Central memory CD8-positive, alpha-beta T cell (primary cell): ENCODE data around the gene ZC4H2.
"Not testable (repeated sequence)": the region's sequence is repeated elsewhere in the genome, so short reads cannot be mapped to it uniquely, and the experiment has no call there.

ENCODE experiments used
- ATAC-seq: fragments of 150-1000 bp; cut with Tn5 transposase; replicated peaks from 2 replicates; pipeline ENCODE4 v1.10.0; 2022; ENCODE audit warnings: mild to moderate bottlenecking, moderate FRiP score, moderate number of reproducible peaks; ENCODE audit not compliant: poor library complexity, severe bottlenecking; ENCODE audit errors: extremely low read depth
- DNase-seq, 2 donors: peaks; one replicate each; pipeline ENCODE4 v3.0.0; 2021; ENCODE audit warnings: low spot score in 2 of 2
- H3K27ac Mint-ChIP-seq: one replicate; pipeline ENCODE4 v1.8.0; 2022; ENCODE audit warnings: low read depth, mild to moderate bottlenecking, moderate library complexity, mixed read lengths
- H3K27me3 Mint-ChIP-seq: one replicate; pipeline ENCODE4 v1.8.0; 2022; ENCODE audit warnings: mixed read lengths
- H3K36me3 Mint-ChIP-seq: one replicate; pipeline ENCODE4 v1.8.0; 2022; ENCODE audit warnings: mild to moderate bottlenecking, moderate library complexity, mixed read lengths; ENCODE audit not compliant: insufficient read depth
- H3K4me1 Mint-ChIP-seq: one replicate; pipeline ENCODE4 v1.8.0; 2022; ENCODE audit warnings: mixed read lengths
- H3K4me3 Mint-ChIP-seq: one replicate; pipeline ENCODE4 v1.8.0; 2022; ENCODE audit warnings: mild to moderate bottlenecking, moderate library complexity, mixed read lengths
- H3K9me3 Mint-ChIP-seq: one replicate; pipeline ENCODE4 v1.8.0; 2022; ENCODE audit warnings: mixed read lengths

The ZC4H2 gene

GRCh38 chrX:64975989-64976672, at the start of gene ZC4H2:
ZC4H2 (minus strand) TSS chrX:64976450; CDS start chrX:64976377, 73 bp downstream.
- peak; percentile 91 for ATAC-seq
- Mint-ChIP-seq H3K36me3 (peaks cover 2% of the 10 kb centered on the region), H3K4me1 (peaks cover 29% of the 10 kb centered on the region), H3K9me3 (no peaks in the 10 kb centered on the region), H3K27me3 (no peaks in the 10 kb centered on the region), H3K27ac (peak within 1 kb of the TSS; percentile 80), H3K4me3 (peak within 1 kb of the TSS; percentile 93)
- DNase-seq, result peak; percentile 17 to 32

DNA sequence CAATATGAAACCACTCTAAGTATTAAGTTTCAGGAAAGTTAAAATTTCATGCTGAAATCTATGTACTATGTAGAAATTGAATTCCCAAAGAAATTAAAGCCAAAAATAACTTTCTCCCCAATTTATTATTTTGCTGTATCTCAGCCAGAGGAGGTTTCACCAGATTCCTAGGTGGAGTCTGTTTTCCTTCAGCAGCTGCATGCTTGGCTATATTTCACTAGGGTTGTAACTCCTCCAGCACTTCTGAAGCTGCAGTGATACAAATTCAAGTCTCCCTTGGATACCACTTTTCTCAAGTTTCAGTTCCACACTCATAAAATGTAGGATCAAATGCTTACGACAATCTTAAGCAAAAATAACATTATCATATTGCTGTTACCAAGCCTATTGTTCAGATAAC, 41.2 kb upstream of the ZC4H2 start:
- DNase-seq (no peak), ATAC-seq (no peak)
- Mint-ChIP-seq H3K9me3 (no peaks in the 10 kb centered on the region), H3K27me3 (no peaks in the 10 kb centered on the region), H3K36me3 (no peaks in the 10 kb centered on the region), H3K4me3 (no peak overlapping the region), H3K4me1 (peaks cover 9% of the 10 kb centered on the region), H3K27ac (no peak overlapping the region)

DNA sequence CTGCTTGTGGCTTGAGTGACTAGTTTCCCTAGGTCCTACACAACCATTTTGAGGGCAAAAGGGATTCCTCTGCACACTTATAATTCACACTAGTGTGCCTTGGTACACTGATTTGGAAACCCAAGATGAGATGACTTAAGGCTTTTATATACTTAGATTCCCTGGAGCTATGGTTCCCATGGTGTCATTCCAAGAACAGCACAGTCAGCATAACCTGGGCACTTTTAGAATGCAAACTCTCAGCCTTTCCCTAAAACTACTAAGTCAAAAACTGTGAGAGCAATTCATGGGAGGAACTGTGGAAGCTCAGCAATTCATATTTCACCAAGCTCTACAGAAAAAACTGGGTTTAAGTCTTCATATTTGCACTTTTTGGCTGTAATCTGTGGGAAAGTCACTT, 38.0 kb upstream of the ZC4H2 start:
- peaks cover 4% of the 10 kb centered on the region for H3K4me1 Mint-ChIP-seq
- H3K9me3 Mint-ChIP-seq, result no peaks in the 10 kb centered on the region
- no peaks in the 10 kb centered on the region for H3K36me3 Mint-ChIP-seq
- ATAC-seq (no peak), DNase-seq (no peak)
- H3K27me3 Mint-ChIP-seq, result no peaks in the 10 kb centered on the region
- no peak overlapping the region for H3K4me3 Mint-ChIP-seq
- no peak overlapping the region for H3K27ac Mint-ChIP-seq

GRCh38 chrX:65009459-65009858, 33.2 kb upstream of the ZC4H2 start:
- ATAC-seq (no peak), DNase-seq (no peak)
- H3K4me3 Mint-ChIP-seq, result no peak overlapping the region
- H3K27me3 Mint-ChIP-seq, result no peaks in the 10 kb centered on the region
- H3K36me3 Mint-ChIP-seq, result no peaks in the 10 kb centered on the region
- no peak overlapping the region for H3K27ac Mint-ChIP-seq
- H3K9me3 Mint-ChIP-seq, result peaks cover 4% of the 10 kb centered on the region
- no peaks in the 10 kb centered on the region for H3K4me1 Mint-ChIP-seq

DNA sequence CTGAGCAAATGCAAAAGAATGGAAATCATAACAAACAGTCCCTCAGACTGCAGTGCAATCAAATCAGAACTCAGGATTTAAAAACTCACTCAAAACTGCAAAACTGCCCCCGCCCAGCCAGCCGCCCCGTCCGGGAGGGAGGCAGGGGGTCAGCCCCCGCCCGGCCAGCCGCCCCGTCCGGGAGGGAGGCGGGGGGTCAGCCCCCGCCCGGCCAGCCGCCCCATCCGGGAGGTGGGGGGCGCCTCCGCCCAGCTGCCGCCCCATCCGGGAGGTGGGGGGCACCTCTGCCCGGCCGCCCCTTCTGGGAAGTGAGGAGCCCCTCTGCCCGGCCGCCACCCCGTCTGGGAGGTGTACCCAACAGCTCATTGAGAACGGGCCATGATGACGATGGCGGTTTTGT, 26.0 kb upstream of the ZC4H2 start:
- DNase-seq, H3K27me3 Mint-ChIP-seq, ATAC-seq, H3K4me1 Mint-ChIP-seq, H3K27ac Mint-ChIP-seq, H3K4me3 Mint-ChIP-seq, H3K36me3 Mint-ChIP-seq: not testable (repeated sequence)
- peaks cover 11% of the 10 kb centered on the region for H3K9me3 Mint-ChIP-seq

- H3K36me3 Mint-ChIP-seq, result no peaks in the 10 kb centered on the region
- no peak overlapping the region for H3K4me3 Mint-ChIP-seq
- ATAC-seq, result no peak
- peaks cover 7% of the 10 kb centered on the region for H3K9me3 Mint-ChIP-seq
- DNase-seq, result no peak
- H3K27ac Mint-ChIP-seq, result no peak overlapping the region
- no peaks in the 10 kb centered on the region for H3K4me1 Mint-ChIP-seq
- no peaks in the 10 kb centered on the region for H3K27me3 Mint-ChIP-seq
These were observed 20.6 kb upstream of the ZC4H2 start for GRCh38 chrX:64996805-64997204.

GRCh38 chrX:64994131-64994798, 18.0 kb upstream of the ZC4H2 start:
- no peak for DNase-seq
- Mint-ChIP-seq H3K27me3 (no peaks in the 10 kb centered on the region), H3K9me3 (no peaks in the 10 kb centered on the region), H3K27ac (no peak overlapping the region), H3K4me1 (no peaks in the 10 kb centered on the region), H3K4me3 (no peak overlapping the region), H3K36me3 (no peaks in the 10 kb centered on the region)
- ATAC-seq, result no peak

- no peak overlapping the region for H3K4me3 Mint-ChIP-seq
- no peaks in the 10 kb centered on the region for H3K27me3 Mint-ChIP-seq
- H3K27ac Mint-ChIP-seq, result peak overlapping the region; percentile 80
- peaks cover 20% of the 10 kb centered on the region for H3K4me1 Mint-ChIP-seq
- DNase-seq, result no peak
- no peaks in the 10 kb centered on the region for H3K9me3 Mint-ChIP-seq
- no peak for ATAC-seq
- peaks cover 2% of the 10 kb centered on the region for H3K36me3 Mint-ChIP-seq
These were observed 1.6 kb upstream of the ZC4H2 start for GRCh38 chrX:64977830-64978229.

DNA sequence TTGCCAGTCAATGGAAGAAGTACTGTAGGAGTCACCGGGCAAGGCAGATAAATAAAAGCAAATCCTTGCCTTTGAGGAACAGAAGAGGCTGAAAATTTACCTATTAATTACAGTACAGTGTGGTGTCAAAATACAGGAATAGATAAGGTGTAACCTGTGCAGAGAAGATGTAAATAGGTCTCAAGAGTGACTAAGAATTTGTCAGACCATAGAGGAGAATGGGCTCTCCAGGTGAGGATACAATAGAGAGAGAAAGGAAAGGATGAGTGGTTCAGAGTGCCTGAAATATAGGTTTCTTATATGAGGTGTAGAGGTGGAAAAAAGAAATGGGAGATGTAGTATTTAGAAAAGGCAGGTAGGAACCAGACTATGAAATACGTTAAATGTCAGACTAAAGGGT, 801 bp upstream of the ZC4H2 start:
- Mint-ChIP-seq H3K4me1 (peaks cover 20% of the 10 kb centered on the region), H3K9me3 (no peaks in the 10 kb centered on the region), H3K27ac (peak overlapping the region; percentile 80), H3K27me3 (no peaks in the 10 kb centered on the region), H3K4me3 (peak overlapping the region; percentile 93), H3K36me3 (peaks cover 2% of the 10 kb centered on the region)
- no peak for DNase-seq
- ATAC-seq, result no peak

- H3K4me3 Mint-ChIP-seq, result peak overlapping the region; percentile 93
- no peaks in the 10 kb centered on the region for H3K27me3 Mint-ChIP-seq
- no peak for DNase-seq
- no peaks in the 10 kb centered on the region for H3K9me3 Mint-ChIP-seq
- H3K4me1 Mint-ChIP-seq, result peaks cover 24% of the 10 kb centered on the region
- peak overlapping the region; percentile 80 for H3K27ac Mint-ChIP-seq
- no peak for ATAC-seq
- H3K36me3 Mint-ChIP-seq, result peaks cover 2% of the 10 kb centered on the region
These were observed 407 bp upstream of the ZC4H2 start for GRCh38 chrX:64976673-64977040.

DNA sequence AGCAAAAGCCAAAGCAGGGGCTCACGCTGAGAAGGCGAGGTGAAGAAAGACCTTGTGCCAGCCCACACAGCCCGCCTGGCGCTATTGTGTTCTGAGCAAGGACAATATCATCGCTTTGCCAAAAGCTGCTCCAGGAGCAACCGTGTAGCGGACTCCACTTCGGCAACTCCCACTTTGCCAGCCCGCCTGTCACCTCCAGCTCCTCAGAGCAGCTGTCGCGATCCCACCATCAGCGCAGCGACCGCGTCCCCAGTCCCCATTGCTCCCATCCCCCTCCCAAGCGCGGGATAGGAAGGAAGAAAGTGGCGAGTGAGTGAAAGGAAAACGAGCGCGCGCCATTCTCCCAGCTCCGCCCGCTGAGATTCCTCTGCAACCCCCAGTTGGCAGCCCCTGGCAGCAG, 759 bp downstream of the ZC4H2 start:
- H3K4me3 Mint-ChIP-seq, result peak overlapping the region; percentile 93
- H3K36me3 Mint-ChIP-seq, result peaks cover 2% of the 10 kb centered on the region
- H3K4me1 Mint-ChIP-seq, result peaks cover 30% of the 10 kb centered on the region
- no peaks in the 10 kb centered on the region for H3K9me3 Mint-ChIP-seq
- H3K27ac Mint-ChIP-seq, result peak overlapping the region; percentile 80
- ATAC-seq, result peak; percentile 21
- H3K27me3 Mint-ChIP-seq, result no peaks in the 10 kb centered on the region
- no peak for DNase-seq

- Mint-ChIP-seq H3K27ac (no peak overlapping the region), H3K4me1 (no peaks in the 10 kb centered on the region), H3K9me3 (peaks cover 6% of the 10 kb centered on the region), H3K36me3 (no peaks in the 10 kb centered on the region), H3K4me3 (no peak overlapping the region), H3K27me3 (no peaks in the 10 kb centered on the region)
- ATAC-seq (no peak), DNase-seq (no peak)
These were observed 50.8 kb downstream of the ZC4H2 start for GRCh38 chrX:64925480-64925879.

DNA sequence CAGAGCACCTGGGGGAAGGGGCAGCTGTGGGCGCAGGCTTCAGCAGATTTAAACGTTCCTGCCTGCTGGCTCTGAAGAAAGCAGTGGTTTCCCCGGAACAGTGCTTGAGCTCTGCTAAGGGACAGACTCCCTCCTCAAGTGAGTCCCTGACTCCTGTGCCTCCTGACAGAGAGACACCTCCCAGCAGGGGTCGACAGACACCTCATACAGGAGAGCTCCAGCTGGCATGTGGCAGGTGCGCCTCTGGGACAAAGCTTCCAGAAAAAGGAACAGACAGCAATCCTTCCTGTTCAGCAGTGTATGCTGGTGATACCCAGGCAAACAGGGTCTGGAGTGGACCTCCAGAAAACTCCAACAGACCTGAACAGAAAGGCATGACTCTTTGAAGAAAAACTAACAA, 68.1 kb downstream of the ZC4H2 start:
- no peak for DNase-seq
- ATAC-seq, result no peak
- Mint-ChIP-seq H3K27ac (no peak overlapping the region), H3K9me3 (peaks cover 20% of the 10 kb centered on the region), H3K36me3 (no peaks in the 10 kb centered on the region), H3K27me3 (no peaks in the 10 kb centered on the region), H3K4me1 (no peaks in the 10 kb centered on the region), H3K4me3 (no peak overlapping the region)
